AG04450 (cell line): ENCODE data around the gene IRF2. TPM values are rescaled to one million over a fixed set of nuclear protein-coding genes. Genes with fewer than 3 reads are reported as not detected.
"Not testable (repeated sequence)": the region's sequence is repeated elsewhere in the genome, so short reads cannot be mapped to it uniquely, and the experiment has no call there.

Source experiments
- CTCF ChIA-PET: fragments of 300-600, 350-600 bp; formaldehyde crosslinking; extraction: SDS; loops from one replicate; lab custom pipeline; 2022; ENCODE audit warnings: antibody characterized with exemption, inconsistent platforms; lab: Charles Lee
- POLR2A ChIA-PET: fragments of 350-600 bp; formaldehyde crosslinking; extraction: SDS; loops from one replicate; lab custom pipeline; 2021; ENCODE audit warnings: antibody characterized with exemption, inconsistent platforms; lab: Yijun Ruan, JAX
- DNase-seq: peaks from one replicate; pipeline ENCODE4 v3.0.0-alpha.2; 2011; ENCODE audit warnings: low read depth, low spot score
- H3K27ac ChIP-seq: one replicate; pipeline ENCODE4 v1.5.1; 2012; ENCODE audit warnings: low read depth, low read length, control low read depth
- H3K27me3 ChIP-seq: one replicate; pipeline ENCODE4 v1.6.0; 2012; ENCODE audit warnings: low read length; ENCODE audit not compliant: control insufficient read depth, insufficient read depth
- H3K4me3 ChIP-seq: 2 replicates; pipeline ENCODE4 v1.5.1; 2011; ENCODE audit warnings: mild to moderate bottlenecking, low read depth, low read length, control low read depth
- H3K9me3 ChIP-seq: 2 replicates; pipeline ENCODE4 v1.5.1; 2012; ENCODE audit warnings: low read length; ENCODE audit not compliant: control insufficient read depth, insufficient read depth
- CTCF ChIP-seq: IDR thresholded peaks from 2 replicates; pipeline ENCODE4 v1.5.1; 2011; ENCODE audit warnings: low read depth, low read length, control low read depth, inconsistent platforms
- polyA plus RNA-seq: library from polyadenylated mRNA; depleted of rRNA; stranded (reverse); fragments of >200 nt; gene quantifications from 2 replicates; pipeline ENCODE4 v1.2.3, GENCODE V29; 2011; rRNA removed
- small RNA-seq: library from RNA; depleted of rRNA; stranded (forward); fragments of <200 nt; gene quantifications from one replicate; pipeline ENCODE3, GENCODE V24; 2012; ENCODE audit warnings: low read depth; ENCODE audit not compliant: insufficient read length

Gene IRF2
- polyA plus RNA-seq, 1 experiment = 39.2 TPM

GRCh38 chr4:184342167-184342856 is 132.0 kb downstream of the IRF2 start:
- POLR2A ChIA-PET = no interaction called here
- no peak for DNase-seq
- Histone ChIP-seq H3K27me3 (no peaks in the 10 kb centered on the region), H3K9me3 (no peaks in the 10 kb centered on the region), H3K27ac (no peak overlapping the region), H3K4me3 (no peak overlapping the region)
- TF ChIP-seq CTCF = no peak
- CTCF ChIA-PET = no interaction called here

GRCh38 chr4:184339398-184340193 is 134.8 kb downstream of the IRF2 start:
- H3K9me3 ChIP-seq, H3K27ac ChIP-seq, POLR2A ChIA-PET, H3K4me3 ChIP-seq, H3K27me3 ChIP-seq, DNase-seq: not testable (repeated sequence)
- CTCF ChIA-PET = interaction anchor here (0.8 kb wide), 1 partner anchor 75 kb away, joined by 3 read pairs; no protein-coding TSS in a partner anchor

GRCh38 chr4:184337907-184338306 is 136.4 kb downstream of the IRF2 start:
- ChIA-PET POLR2A (no interaction called here), CTCF (no interaction called here)
- TF ChIP-seq CTCF = no peak

More at GRCh38 chr4:184337907-184338306, 136.4 kb downstream of the IRF2 start:
- Histone ChIP-seq H3K27me3 (no peaks in the 10 kb centered on the region), H3K27ac (no peak overlapping the region), H3K4me3 (no peak overlapping the region), H3K9me3 (no peaks in the 10 kb centered on the region)
- DNase-seq = no peak

Small RNAs within 50 kb of the gene (small RNA-seq; reads per million reads assigned to genes)
- gene RF00152 = not detected

Other genes with a start within 250 kb of the IRF2 start
- 38.9 and 51.8 TPM in 2 replicates for gene CASP3, start 174.9 kb upstream of the IRF2 start, polyA plus RNA-seq
- 6.6 and 12.2 TPM in 2 replicates for gene PRIMPOL, start 175.2 kb upstream of the IRF2 start, polyA plus RNA-seq